ENCODE data around the gene MYB. TPM values are rescaled to one million over a fixed set of nuclear protein-coding genes. Genes with fewer than 3 reads are reported as not detected.

Gene MYB
- total RNA-seq, 2 experiments from 2014 or later = 20.1 to 42.9 TPM

DNA sequence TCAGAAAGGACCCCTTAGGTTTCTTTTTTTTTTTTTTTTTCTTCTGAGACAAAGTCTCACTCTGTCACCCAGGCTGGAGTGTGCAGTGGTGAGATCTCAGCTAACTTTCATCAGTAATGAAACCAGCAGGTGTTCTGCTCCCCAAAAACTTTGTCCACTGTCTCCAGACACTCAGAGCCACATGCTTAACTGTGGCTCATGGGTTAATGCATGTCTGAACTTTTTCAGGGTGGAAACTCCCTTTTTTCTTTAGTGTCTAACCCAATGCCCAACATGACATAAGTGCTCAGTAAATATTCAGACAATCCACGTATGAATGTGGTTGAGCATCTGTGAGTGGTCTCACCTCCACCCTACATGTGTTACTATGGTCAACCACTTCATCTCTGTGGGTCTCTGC is 45.4 kb downstream of the MYB start:
- Histone ChIP-seq H3K4me3 (ENCODE audit: low read depth, low read length, poor library complexity, severe bottlenecking) (no peak overlapping the region), H3K9me3 (ENCODE audit: low read length) (no peaks in the 10 kb centered on the region), H3K9me2 (ENCODE audit: insufficient read depth, low read length) (no peaks in the 10 kb centered on the region), H3K27ac (ENCODE audit: low read depth, low read length, poor library complexity, severe bottlenecking) (no peak overlapping the region), H4K20me1 (ENCODE audit: insufficient read depth, low read length) (no peaks in the 10 kb centered on the region), H2AFZ (ENCODE audit: low read length) (no peak overlapping the region), H3K4me1 (ENCODE audit: insufficient read depth, low read length, poor library complexity, severe bottlenecking) (peaks cover 4% of the 10 kb centered on the region), H3K36me3 (ENCODE audit: insufficient read depth, low read length) (no peaks in the 10 kb centered on the region), H3K79me2 (ENCODE audit: insufficient read depth, low read depth, low read length) (no peaks in the 10 kb centered on the region), H3K4me2 (ENCODE audit: low read length) (no peak overlapping the region)
- CTCF ChIA-PET (ENCODE audit: unreplicated experiment) = no interaction called here
- peak; percentile 14 for DNase-seq (ENCODE audit: low spot score)
- intact Hi-C loops (cut with micrococcal nuclease; ENCODE audit: unreplicated experiment) = no loop called here
- POLR2A ChIA-PET = interaction anchor here (0.8 to 2.2 kb wide), 3 partner anchors 8 to 13 kb away, joined by 4 to 7 read pairs (median 5); no protein-coding TSS in a partner anchor
- BruUV-seq (replicated peaks) = no TSS peak
- TF ChIP-seq EZH2phosphoT487 (IDR thresholded peaks at IDR 0.05; ENCODE audit: borderline replicate concordance, low read depth, low read length) (no peak), CTCF (conservative IDR thresholded peaks at IDR 0.05; ENCODE audit: low read length) (no peak)

DNA sequence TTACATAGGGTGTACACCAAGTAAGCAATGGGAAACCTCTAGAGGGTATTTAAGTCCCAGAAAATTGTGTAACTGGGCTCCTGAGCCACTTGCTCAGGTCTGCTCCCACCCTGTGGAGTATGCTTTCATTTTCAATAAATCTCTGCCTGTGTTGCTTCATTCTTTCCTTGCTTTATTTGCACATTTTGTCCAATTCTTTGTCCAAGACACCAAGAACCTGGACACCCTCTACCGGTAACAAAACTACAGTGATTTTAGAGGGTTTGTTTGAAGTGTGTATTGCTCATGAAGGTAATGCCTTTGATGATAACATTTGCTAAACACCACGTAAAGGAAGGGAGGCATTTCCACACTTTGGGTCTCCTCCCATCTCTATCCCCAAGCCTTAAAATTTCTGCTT is 46.2 kb downstream of the MYB start:
- no peaks in the 10 kb centered on the region for H3K36me3 ChIP-seq (ENCODE audit: insufficient read depth, low read length)
- TF ChIP-seq CTCF (conservative IDR thresholded peaks at IDR 0.05; ENCODE audit: low read length) (no peak), EZH2phosphoT487 (IDR thresholded peaks at IDR 0.05; ENCODE audit: borderline replicate concordance, low read depth, low read length) (no peak)
- no peak overlapping the region for H3K27ac ChIP-seq (ENCODE audit: low read depth, low read length, poor library complexity, severe bottlenecking)
- no peak for DNase-seq (ENCODE audit: low spot score)
- no peak overlapping the region for H3K4me3 ChIP-seq (ENCODE audit: low read depth, low read length, poor library complexity, severe bottlenecking)
- intact Hi-C loops (cut with micrococcal nuclease; ENCODE audit: unreplicated experiment) = no loop called here
- no peaks in the 10 kb centered on the region for H4K20me1 ChIP-seq (ENCODE audit: insufficient read depth, low read length)
- H3K79me2 ChIP-seq (ENCODE audit: insufficient read depth, low read depth, low read length) = no peaks in the 10 kb centered on the region
- no peak overlapping the region for H2AFZ ChIP-seq (ENCODE audit: low read length)
- H3K9me2 ChIP-seq (ENCODE audit: insufficient read depth, low read length) = no peaks in the 10 kb centered on the region
- no TSS peak for BruUV-seq (replicated peaks)
- H3K9me3 ChIP-seq (ENCODE audit: low read length) = no peaks in the 10 kb centered on the region
- no peak overlapping the region for H3K4me2 ChIP-seq (ENCODE audit: low read length)
- ChIA-PET CTCF (ENCODE audit: unreplicated experiment) (no interaction called here), POLR2A (interaction anchor here (0.7 to 1.2 kb wide), 5 partner anchors 9 to 17 kb away, joined by 3 to 5 read pairs (median 4); no protein-coding TSS in a partner anchor)
- H3K4me1 ChIP-seq (ENCODE audit: insufficient read depth, low read length, poor library complexity, severe bottlenecking) = peaks cover 4% of the 10 kb centered on the region

- no peak for DNase-seq (ENCODE audit: low spot score)
- POLR2A ChIA-PET = interaction anchor here (0.6 to 1.2 kb wide), 6 partner anchors 9 to 155 kb away, joined by 3 to 5 read pairs (median 4); no protein-coding TSS in a partner anchor
- no peak overlapping the region for H2AFZ ChIP-seq (ENCODE audit: low read length)
- CTCF ChIA-PET (ENCODE audit: unreplicated experiment) = no interaction called here
- no peaks in the 10 kb centered on the region for H3K9me3 ChIP-seq (ENCODE audit: low read length)
- no peaks in the 10 kb centered on the region for H3K36me3 ChIP-seq (ENCODE audit: insufficient read depth, low read length)
- H3K4me2 ChIP-seq (ENCODE audit: low read length) = no peak overlapping the region
- no peaks in the 10 kb centered on the region for H3K79me2 ChIP-seq (ENCODE audit: insufficient read depth, low read depth, low read length)
- no peak overlapping the region for H3K27ac ChIP-seq (ENCODE audit: low read depth, low read length, poor library complexity, severe bottlenecking)
- peaks cover 4% of the 10 kb centered on the region for H3K4me1 ChIP-seq (ENCODE audit: insufficient read depth, low read length, poor library complexity, severe bottlenecking)
- no peaks in the 10 kb centered on the region for H3K9me2 ChIP-seq (ENCODE audit: insufficient read depth, low read length)
- no peaks in the 10 kb centered on the region for H4K20me1 ChIP-seq (ENCODE audit: insufficient read depth, low read length)
- intact Hi-C loops (cut with micrococcal nuclease; ENCODE audit: unreplicated experiment) = no loop called here
- BruUV-seq (replicated peaks) = no TSS peak
- H3K4me3 ChIP-seq (ENCODE audit: low read depth, low read length, poor library complexity, severe bottlenecking) = no peak overlapping the region
- TF ChIP-seq CTCF (conservative IDR thresholded peaks at IDR 0.05; ENCODE audit: low read length) = no peak
- no peak for TF ChIP-seq EZH2phosphoT487 (IDR thresholded peaks at IDR 0.05; ENCODE audit: borderline replicate concordance, low read depth, low read length)
Observed at GRCh38 chr6:135227758-135228157, 46.6 kb downstream of the MYB start.

Data from OCI-LY7 (cell line).